Sigmoid colon (tissue), 7 donors: ENCODE measurements around the gene CTR9. TPM values are rescaled to one million over a fixed set of nuclear protein-coding genes. Genes with fewer than 3 reads are reported as not detected.
A peak's percentile ranks its signal among the peaks of the same experiment; 100 is the strongest.

ENCODE experiments used
- DNase-seq: peaks from one replicate; pipeline ENCODE4 v3.0.0-alpha.2; 2019
- H3K27ac ChIP-seq, 4 donors: fragments of 200-600 bp; sonication (generic); one replicate each; pipeline ENCODE4 v1.5.1; 2016 to 2019; ENCODE audit warnings: mild to moderate bottlenecking in 1 of 4
- H3K27me3 ChIP-seq, 3 donors: fragments of 200-600 bp; sonication (generic); one replicate each; pipeline ENCODE4 v1.5.1; 2019; ENCODE audit warnings: mild to moderate bottlenecking in 1 of 3
- H3K36me3 ChIP-seq, 4 donors: fragments of 200-600 bp; sonication (generic); one replicate each; pipeline ENCODE4 v1.5.1; 2016 to 2019
- H3K4me1 ChIP-seq, 4 donors: fragments of 200-600 bp; sonication (generic); one replicate each; pipeline ENCODE4 v1.5.1; 2017 to 2019
- H3K4me3 ChIP-seq, 4 donors: fragments of 200-600 bp; sonication (generic); one replicate each; pipeline ENCODE4 v1.5.1; 2017 to 2019; ENCODE audit warnings: mild to moderate bottlenecking in 2 of 4, moderate library complexity in 1 of 4
- H3K9me3 ChIP-seq, 4 donors: fragments of 200-600 bp in 3 of 4; sonication (generic) in 3 of 4; one replicate each; pipeline versions ENCODE4 v1.5.1 to v1.6.1; 2013 to 2019
- EP300 ChIP-seq, 4 donors: sonication (generic); formaldehyde crosslinking; IDR thresholded peaks; one replicate each; pipeline ENCODE4 v1.6.1; 2017; ENCODE audit warnings: antibody characterized with exemption in 4 of 4
- POLR2A ChIP-seq, 2 donors: fragments of 450-650 bp; IDR thresholded peaks; one replicate each; pipeline ENCODE4 v1.6.1; 2016; ENCODE audit warnings: antibody characterized with exemption in 2 of 2, mild to moderate bottlenecking in 2 of 2, moderate library complexity in 2 of 2
- POLR2AphosphoS5 ChIP-seq, 4 donors: sonication (generic); formaldehyde crosslinking; IDR thresholded peaks; one replicate each; pipeline ENCODE4 v1.6.1; 2017; ENCODE audit warnings: antibody characterized with exemption in 4 of 4
- WGBS, 2 donors: extraction: QIAGEN DNeasy Blood & Tissue Kit; methylation state at CpG; one replicate each; pipeline ENCODE4 v1.1.7; 2013; 5-methylcytosine and 5-hydroxymethylcytosine counted together
- intact Hi-C: fragments of 100-400 bp; cut with DNase I; formaldehyde crosslinking; loops from one replicate; pipeline ENCODE4 v1.15.1; 2023
- polyA plus RNA-seq, 3 donors: library from polyadenylated mRNA; stranded (reverse); fragments of 200-250 nt; gene quantifications; one replicate each; pipeline ENCODE4 v1.2.3, GENCODE V29; 2013
- total RNA-seq, 4 donors: library from RNA; depleted of rRNA; stranded (reverse); fragments of >200 nt; gene quantifications; one replicate each; pipeline ENCODE4 v1.1.0, GENCODE V29; 2016
- TF ChIP-seq, protein P1 (sequence below), 4 experiments: fragments of 450-650 bp in 3 of 4; fragments of 200-600 bp in 1 of 4; IDR thresholded peaks; one replicate each; pipeline ENCODE4 v1.5.1; 2016 to 2019; ENCODE audit warnings: antibody characterized with exemption in 4 of 4, mild to moderate bottlenecking in 3 of 4, moderate library complexity in 2 of 4
- donor health status: healthy with polysubstance abuse.
- donor health status: Bipolar disorder and iron deficiency.
- donor health status: healthy.

CTR9 gene
- total and polyA plus RNA-seq, 7 donors = 11.6 to 18.4 (median 15.6) TPM

DNA sequence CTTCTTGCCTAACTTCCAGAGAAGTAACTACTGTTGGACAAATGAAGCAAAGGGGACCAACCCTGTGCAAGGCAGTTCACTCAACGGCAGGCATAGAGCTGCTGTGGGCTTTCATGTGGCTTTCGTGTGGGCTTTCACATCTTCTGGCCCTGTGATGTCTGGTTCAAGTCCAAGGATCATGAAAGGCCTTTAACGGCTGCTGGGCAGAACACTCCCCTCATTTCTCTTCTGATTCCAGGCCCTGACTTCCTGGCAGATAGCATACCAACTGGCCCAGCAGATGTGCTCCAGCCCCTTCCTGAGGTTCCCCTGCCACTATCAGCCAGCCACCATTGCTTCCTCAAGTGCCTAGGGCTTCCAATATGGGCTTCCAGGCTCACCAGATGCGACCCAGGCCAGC is 28.7 kb upstream of the CTR9 start:
- H3K36me3 ChIP-seq = no peaks in the 10 kb centered on the region
- DNase-seq = no peak
- intact Hi-C loops = no loop called here
- WGBS, 2 donors = 43 to 75% methylated on average over 4 of the region's 4 CpGs
- H3K9me3 ChIP-seq = no peaks in the 10 kb centered on the region
- peaks cover 0 to 5% (median 5%) of the 10 kb centered on the region in 4 donors for H3K4me1 ChIP-seq
- no peak overlapping the region for H3K27ac ChIP-seq
- TF ChIP-seq EP300 (IDR thresholded peaks at IDR 0.05) (no peak), POLR2AphosphoS5 (IDR thresholded peaks at IDR 0.05) (no peak), POLR2A (IDR thresholded peaks at IDR 0.05) (no peak)
- TF ChIP-seq, protein P1, sequence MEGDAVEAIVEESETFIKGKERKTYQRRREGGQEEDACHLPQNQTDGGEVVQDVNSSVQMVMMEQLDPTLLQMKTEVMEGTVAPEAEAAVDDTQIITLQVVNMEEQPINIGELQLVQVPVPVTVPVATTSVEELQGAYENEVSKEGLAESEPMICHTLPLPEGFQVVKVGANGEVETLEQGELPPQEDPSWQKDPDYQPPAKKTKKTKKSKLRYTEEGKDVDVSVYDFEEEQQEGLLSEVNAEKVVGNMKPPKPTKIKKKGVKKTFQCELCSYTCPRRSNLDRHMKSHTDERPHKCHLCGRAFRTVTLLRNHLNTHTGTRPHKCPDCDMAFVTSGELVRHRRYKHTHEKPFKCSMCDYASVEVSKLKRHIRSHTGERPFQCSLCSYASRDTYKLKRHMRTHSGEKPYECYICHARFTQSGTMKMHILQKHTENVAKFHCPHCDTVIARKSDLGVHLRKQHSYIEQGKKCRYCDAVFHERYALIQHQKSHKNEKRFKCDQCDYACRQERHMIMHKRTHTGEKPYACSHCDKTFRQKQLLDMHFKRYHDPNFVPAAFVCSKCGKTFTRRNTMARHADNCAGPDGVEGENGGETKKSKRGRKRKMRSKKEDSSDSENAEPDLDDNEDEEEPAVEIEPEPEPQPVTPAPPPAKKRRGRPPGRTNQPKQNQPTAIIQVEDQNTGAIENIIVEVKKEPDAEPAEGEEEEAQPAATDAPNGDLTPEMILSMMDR (IDR thresholded peaks at IDR 0.05) = no peak
- H3K27me3 ChIP-seq = no peaks in the 10 kb centered on the region
- no peak overlapping the region for H3K4me3 ChIP-seq

GRCh38 chr11:10725114-10725906 is 25.7 kb upstream of the CTR9 start:
- WGBS, 2 donors = 70 to 80% methylated on average over 9 of the region's 9 CpGs

GRCh38 chr11:10725907-10726253 is 25.2 kb upstream of the CTR9 start:
- Histone ChIP-seq H3K9me3 (no peaks in the 10 kb centered on the region), H3K27me3 (no peaks in the 10 kb centered on the region), H3K4me3 (no peak overlapping the region), H3K36me3 (no peaks in the 10 kb centered on the region), H3K27ac (no peak overlapping the region), H3K4me1 (peaks cover 0 to 19% (median 15%) of the 10 kb centered on the region in 4 donors)
- TF ChIP-seq POLR2AphosphoS5 (IDR thresholded peaks at IDR 0.05) (no peak), POLR2A (IDR thresholded peaks at IDR 0.05) (no peak), EP300 (IDR thresholded peaks at IDR 0.05) (no peak)
- TF ChIP-seq, protein P1 (IDR thresholded peaks at IDR 0.05) = no peak
- DNase-seq = no peak
- intact Hi-C loops = no loop called here

More at GRCh38 chr11:10725114-10725906, 25.7 kb upstream of the CTR9 start:
- Histone ChIP-seq H3K27me3 (no peaks in the 10 kb centered on the region), H3K9me3 (no peaks in the 10 kb centered on the region), H3K36me3 (no peaks in the 10 kb centered on the region), H3K4me1 (peaks cover 0 to 19% (median 15%) of the 10 kb centered on the region in 4 donors), H3K27ac (no peak overlapping the region), H3K4me3 (no peak overlapping the region)
- intact Hi-C loops = no loop called here
- no peak for DNase-seq
- TF ChIP-seq POLR2A (IDR thresholded peaks at IDR 0.05) (no peak), EP300 (IDR thresholded peaks at IDR 0.05) (no peak), POLR2AphosphoS5 (IDR thresholded peaks at IDR 0.05) (no peak)
- TF ChIP-seq, protein P1 (IDR thresholded peaks at IDR 0.05) = no peak

- no peaks in the 10 kb centered on the region for H3K27me3 ChIP-seq
- intact Hi-C loops = no loop called here
- H3K4me3 ChIP-seq = no peak overlapping the region
- H3K27ac ChIP-seq = peak overlapping the region; percentile 4 to 43 (median 32)
- DNase-seq = no peak
- no peak for TF ChIP-seq POLR2AphosphoS5 (IDR thresholded peaks at IDR 0.05)
- TF ChIP-seq, protein P1 (IDR thresholded peaks at IDR 0.05) = no peak
- TF ChIP-seq POLR2A (IDR thresholded peaks at IDR 0.05) = no peak
- peaks cover 0 to 19% (median 15%) of the 10 kb centered on the region in 4 donors for H3K4me1 ChIP-seq
- 68 to 77% methylated on average over 4 of the region's 4 CpGs for WGBS, 2 donors
- H3K36me3 ChIP-seq = no peaks in the 10 kb centered on the region
- no peaks in the 10 kb centered on the region for H3K9me3 ChIP-seq
Measured at GRCh38 chr11:10727146-10727851, 23.7 kb upstream of the CTR9 start.
